Renal cortical epithelial cell (primary cell): Measurements from ENCODE around the gene CLEC2L. TPM values are rescaled to one million over a fixed set of nuclear protein-coding genes. Genes with fewer than 3 reads are reported as not detected.

Experiments
- DNase-seq: peaks from one replicate; pipeline ENCODE4 v3.0.0-alpha.2; 2011; ENCODE audit warnings: low read depth
- total RNA-seq: library from RNA; depleted of rRNA; stranded (reverse); fragments of >200 nt; gene quantifications from 2 replicates; pipeline ENCODE4 v1.2.3, GENCODE V29; 2014

CLEC2L gene
- total RNA-seq, 1 donor from 2014 or later, result not detected

DNA sequence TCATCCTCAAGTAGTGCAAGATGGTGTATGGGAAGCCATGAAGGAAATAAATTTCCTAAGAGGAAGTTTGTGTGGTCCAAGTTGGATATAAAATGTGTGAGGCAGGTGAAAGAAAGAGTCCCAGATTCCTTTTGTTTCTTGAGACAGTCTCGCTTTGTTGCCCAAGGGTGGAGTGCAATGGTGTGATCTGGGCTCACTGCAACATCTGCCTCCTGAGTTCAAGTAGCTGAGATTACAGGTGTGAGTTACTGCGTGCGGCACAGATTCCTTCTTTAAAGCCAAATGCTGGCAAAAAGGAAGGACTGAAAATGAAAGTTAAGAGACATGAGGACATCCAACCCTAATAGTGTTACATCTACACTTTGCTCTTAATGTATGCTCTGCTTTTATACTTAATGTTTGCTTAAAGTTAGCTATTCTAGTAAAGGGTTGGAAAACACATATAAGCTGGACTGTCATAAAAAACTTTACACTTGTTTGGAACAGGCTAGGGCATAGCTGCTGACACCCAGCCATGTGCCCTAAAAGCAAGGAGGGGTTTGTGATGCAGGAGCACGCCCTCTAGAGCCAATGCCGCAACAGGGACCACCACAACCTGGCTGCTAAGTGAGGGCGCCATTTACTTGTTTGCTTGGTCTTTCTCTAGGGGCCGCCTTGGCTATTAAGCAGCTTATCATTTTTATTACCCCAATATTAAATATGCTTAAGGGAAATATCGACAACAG, 34.5 kb downstream of the CLEC2L start:
- DNase-seq, result no peak

DNA sequence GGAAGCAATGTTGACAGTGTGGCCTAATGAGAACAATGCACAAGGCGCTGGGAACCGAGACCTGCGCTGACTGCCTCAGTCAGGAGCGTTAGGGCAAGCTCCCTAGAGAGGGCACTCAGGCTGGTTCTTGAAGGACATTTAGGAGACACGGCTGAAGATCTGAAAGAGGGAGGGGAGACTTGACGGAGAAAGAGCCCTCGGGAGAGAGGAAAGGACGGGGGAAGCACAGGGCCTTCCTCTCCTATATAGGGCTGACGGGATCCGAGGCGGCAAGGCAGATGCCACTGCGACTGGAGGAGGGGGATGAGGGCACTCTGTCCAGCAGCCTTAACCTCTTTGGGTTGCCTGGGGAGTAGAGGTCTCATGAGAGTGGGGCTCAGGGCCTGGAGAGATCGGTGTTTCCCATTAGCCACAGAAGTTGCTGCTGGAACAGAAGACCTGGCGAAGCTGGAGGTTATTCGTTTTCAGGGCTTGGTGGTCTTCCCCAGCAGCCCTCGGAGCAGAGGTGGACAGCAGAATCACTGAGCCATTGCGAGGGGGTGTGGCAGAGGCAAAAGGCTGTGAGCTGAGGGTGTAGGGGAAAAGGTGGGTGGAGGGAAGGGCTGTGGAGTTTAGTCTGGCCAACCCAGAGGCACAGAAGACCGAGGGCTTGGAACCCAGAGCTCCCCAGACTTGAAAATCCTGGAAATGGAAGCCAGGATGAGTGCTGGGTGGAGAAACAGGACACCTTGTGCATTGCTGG, 36.0 kb downstream of the CLEC2L start:
- no peak for DNase-seq

DNA sequence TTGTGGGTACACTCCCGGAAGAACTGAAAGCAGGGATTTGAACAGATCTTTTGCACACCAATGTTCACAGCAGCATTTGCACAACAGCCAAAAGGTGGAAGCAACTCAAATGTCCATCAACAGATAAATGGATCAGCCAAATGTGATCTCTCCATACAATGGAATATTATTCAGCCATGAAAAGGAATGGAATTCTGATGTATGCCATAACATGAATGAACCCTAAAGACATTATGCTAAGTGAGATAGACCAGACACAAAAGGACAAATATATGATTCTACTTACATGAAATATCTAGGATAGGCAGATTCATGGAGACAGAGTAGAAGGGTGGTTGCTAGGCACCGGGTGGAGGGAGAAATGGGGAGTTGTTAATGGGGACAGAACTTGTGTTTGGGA, 36.7 kb downstream of the CLEC2L start:
- DNase-seq, result no peak

DNA sequence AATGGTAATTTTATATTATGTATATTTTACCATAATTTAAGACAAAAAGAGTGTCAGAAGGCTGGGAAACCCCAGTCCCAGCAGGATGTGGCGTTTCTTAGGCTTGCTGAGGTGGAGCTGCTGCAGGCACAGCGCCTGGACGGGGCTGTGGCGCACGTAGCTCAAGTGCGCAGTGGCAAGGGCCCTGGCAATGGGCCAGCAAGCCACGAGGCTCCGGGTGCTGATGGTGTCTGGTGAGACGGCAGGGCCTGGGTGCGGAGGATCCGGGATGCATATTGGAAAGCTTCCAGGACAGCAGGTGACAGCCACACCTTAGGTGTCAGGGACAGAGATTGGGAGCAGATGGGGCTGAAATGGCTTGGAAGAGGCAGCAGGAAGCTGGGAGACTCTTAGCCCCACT, 37.2 kb downstream of the CLEC2L start:
- no peak for DNase-seq

DNA sequence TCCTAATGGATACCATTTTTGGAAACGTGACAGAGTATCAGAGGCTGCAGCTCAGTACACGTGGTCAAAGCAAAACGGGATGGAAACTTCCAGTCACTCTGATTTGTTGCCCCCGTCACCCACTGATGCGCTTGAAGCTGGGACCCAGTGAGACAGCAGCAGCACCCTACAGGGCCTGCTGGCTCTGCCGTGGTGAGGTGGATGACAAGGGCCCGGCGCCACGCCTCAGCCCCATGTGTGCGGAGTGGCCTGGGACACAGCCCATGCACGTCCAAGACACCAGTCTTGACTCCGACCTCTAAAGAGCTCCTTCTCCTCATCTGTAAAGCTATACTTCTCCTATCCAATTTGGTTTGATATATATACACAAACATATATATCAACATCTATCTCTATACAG, 39.0 kb downstream of the CLEC2L start:
- no peak for DNase-seq

DNA sequence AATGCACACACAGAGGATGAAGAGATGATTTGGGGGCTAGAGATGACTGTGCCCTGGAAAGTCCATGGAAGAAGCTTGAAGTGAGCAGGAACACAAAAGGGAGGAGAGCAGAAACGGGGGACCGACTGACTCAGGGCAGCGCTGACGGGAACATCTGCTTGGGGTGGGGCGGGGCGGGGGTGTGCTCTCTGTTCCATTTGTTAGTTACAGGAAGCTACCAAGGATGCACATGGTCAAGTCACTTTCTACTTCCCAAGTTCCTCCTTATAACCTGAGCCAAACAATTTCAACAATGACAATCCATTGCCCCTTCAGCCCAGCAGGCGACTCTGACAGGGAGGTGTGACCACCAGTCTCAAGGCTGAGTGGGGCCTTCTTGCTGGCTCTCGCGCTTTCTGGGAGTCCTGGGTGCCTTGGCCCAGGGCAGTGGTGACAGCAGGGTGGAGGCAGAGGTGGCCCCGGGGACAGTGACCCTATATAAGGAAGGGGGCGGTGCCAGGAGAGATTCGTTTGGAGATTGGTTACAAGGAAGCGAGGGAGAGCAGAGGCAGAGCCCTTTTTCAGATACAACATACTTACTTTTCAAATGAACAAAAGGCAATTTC, 39.6 kb downstream of the CLEC2L start:
- DNase-seq, result no peak

DNA sequence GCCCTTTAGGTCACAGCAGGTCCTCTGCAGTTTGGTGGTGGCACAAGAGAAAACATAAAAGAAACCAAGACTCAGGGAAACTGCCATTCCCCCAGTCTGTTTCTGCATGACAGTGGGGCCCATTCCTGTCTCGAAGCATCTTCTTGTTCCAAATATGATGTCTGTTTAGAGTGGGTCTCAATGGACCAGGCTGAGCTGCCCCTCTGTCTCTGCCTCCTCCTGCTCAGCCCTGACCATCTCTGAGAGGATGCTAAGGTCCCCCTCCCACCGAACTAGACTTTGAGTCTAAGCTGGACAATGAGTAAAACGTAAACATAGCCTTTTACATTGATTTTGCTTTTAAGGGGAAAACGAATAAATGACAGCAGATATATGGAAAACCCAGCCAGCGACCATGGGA, 40.4 kb downstream of the CLEC2L start:
- DNase-seq, result no peak

DNA sequence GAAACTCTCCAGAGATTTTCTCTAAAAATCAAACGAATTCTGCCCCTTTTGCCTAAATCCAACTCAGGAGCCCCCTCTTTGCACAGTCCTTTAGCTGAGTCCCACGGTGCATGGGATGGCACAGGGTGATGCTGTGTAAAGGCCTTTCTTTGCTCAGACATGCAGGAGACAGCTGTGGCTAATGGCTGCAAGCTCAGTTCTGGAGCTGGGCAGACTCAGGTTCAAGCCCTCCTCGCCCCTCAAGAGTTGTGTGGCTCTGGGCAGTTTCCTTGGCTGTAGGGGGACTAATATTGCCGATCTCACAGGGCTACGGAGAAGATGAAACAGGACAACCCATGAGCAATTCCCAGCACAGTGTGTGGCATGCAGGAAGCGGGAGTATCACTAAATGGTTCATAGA, 42.6 kb downstream of the CLEC2L start:
- DNase-seq, result no peak

DNA sequence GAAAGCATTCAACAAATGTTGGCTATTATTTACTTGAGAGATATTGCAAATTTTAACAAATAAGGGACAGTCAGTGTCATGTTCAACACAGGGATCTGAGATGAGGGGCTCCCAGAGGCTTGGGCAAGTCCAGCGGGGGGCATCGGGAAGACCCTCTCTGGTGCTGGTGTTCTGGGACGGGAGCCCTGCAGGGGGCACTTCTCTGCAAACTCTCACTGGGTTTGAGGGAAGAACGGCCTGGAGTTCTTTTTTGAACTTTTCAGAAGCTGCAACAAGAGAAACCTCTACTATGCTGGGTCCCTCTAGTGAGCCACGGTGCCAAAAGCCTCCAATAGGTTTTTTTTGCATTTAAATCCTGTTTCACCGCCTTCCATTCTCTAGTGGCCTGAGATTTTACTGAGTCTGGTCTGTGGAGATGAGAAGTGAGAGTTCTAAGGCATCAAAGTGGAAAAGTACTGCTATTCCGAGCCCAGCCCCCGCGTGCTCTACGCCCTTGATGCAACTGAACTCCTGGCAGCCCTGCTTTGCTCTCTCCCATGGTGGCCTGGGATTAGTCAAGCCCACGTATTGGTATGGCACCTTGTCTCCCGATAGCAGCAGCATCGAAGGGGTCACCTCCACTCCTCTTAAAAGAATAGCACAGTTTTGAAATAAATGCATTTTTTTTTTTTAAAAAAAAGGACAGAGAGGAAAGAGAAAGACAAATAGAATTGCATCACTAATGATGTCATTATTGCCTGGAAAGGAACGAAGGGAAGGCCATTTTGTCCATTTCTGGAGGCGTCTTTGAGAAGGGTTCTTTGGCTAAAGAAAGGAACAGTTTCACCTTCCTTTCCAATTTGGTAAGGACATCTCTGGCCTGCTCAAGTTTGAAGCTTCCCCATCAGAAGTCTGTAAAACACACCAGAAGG, 43.5 kb downstream of the CLEC2L start:
- no peak for DNase-seq

DNA sequence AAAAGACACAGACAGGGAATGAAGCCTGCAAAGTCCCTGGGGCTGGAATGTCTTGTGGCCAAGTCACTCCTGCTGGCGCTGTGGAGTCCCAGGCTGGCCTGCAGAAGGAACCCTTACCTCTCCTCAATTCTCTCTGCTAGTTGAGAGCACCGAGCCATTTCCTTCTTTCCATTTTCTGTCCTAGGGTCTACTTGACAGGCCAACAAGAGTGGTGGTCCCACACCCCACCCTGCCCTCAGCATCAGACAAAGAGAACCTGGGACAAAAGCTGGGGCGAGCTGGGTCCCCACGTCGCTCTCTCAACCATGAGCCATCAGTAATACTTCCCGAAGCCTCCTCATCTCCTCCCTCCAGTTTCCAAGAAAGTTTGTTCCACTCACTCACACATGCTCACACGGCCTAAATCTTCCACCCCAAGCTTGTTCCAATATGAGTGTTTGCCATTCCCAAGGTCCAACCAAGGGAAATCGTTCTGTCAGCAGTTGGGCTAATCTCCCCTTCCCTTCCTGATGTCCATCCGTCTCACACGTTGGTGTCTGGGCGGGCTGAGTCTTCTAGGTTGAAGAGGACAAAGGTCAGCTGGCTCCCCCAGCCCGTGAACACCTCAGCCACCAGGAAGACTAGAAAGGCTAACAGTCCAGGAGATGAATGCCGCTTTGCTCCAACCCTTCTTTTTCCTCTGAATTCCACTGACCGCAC, 44.3 kb downstream of the CLEC2L start:
- no peak for DNase-seq

DNA sequence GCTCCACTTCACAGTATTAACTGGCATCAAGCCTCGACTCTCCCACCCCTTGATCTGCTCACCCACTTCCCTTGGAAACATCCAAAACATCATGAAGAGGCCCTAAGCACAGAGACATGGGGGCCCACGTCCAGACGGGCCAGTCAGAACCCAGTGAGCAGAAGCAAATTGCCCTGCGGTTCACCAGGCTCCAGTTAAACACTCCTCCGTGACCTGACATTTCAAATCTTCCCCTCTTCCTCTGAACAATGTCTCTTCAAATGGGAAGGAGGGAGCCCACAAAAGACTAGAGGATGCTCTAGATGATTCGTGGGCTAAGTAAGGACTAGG, 44.8 kb downstream of the CLEC2L start:
- DNase-seq, result no peak

DNA sequence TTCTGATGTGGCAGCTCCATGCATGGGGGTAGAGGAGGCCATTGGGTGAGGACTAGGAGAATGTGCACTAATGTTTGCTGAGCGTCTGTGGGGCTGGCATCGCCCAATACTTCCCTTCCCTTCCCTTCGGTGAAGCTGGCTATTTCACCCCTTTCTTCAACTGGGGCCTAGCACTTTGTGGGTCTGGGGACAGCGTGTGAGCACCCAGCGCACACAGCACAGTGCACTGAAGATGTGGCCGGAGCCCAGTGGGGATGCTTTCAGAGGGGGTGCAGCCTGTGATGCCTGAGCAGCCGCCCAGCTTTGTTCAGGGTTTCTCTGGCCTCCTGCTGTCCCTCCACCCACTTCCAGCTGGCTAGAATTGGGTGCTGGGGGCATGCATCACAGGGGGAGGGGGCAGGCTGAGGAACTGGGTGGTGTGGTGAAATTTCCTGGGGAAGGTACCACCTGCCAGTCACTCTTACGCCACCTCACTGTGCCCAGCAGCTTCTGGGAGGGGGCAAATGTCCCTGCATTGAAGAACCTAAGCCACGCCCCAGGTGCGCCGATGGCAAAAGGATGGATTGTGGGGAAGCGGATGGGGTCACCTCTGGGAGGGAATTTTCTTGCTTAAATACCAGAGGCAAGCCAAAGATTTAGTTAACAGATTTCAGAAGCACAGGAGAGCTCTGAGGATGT, 45.5 kb downstream of the CLEC2L start:
- no peak for DNase-seq

DNA sequence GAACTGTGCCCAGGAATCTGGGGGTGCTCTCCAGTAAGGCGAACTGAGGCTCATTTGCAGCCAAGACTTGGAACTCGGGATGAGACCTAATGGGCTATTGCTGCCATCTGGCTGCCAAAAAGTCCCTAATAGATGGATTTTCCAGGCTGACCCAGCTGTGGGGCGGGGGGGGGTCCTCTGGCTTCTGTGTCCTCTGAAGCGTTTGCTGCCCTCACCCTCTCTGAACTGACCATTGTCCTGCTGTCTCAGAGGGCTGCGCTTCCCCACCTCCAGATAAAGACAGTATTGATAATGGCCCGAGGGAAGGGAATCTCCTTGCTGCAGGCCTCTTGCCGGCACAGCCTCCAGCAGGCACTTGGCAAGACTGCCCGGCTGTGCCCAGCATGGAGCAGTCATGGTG, 46.6 kb downstream of the CLEC2L start:
- no peak for DNase-seq

DNA sequence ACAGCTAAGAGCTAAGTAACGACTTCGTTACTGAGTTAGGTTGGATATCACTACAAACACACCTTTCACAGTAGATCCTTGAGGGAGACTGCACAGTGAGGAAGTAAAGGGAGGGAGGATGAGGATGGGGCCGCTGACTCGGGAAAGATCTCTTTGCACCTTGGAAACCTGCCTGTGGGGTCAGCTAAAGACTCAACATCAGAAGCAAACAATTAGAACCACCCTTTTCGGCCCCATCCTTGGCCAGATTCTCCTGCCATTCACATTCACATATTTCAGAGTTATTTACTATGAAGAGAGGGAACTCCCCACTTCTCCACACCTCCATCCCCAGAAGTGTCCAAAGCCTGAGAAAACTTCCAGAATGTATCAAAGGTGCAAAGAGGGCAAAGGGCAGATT, 47.1 kb downstream of the CLEC2L start:
- no peak for DNase-seq

DNA sequence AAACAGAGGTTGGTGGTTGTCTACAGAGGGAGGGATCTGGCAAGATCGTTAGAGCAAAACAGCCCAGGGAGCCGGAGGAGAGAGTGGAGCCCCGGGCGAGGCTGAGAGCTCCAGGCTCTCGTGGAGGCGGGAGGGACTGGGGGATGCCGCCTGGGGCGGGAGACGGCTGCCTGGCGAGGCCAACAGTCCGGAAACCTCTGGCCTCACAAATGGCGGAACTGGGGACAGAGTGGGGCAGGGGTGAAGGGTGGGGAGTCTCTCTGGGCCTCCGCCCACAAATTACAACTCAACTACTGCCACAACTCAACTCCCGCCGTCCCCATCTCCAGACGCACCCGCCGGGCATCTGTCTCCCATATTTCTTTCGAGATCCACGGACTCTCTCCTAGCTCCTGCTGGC, 47.7 kb downstream of the CLEC2L start:
- no peak for DNase-seq

DNA sequence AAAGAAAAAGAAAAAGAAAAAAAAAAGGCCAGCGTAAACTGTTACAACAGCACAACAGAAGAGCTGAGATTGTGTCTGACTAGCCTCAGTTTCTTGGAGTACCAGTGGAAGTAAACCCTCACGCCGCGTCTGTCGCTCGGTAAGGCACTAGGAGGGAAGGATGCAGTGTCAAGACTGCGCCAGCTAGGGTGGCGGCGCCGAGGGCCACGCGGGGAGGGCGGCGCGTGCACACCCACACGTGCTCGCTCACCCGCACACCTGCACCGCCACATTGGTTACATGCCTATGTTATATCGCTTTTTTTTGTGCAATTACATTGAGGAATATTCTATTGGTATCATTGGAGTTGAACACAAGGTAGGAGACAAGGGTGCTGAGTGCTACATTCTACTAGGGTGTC, 48.2 kb downstream of the CLEC2L start:
- DNase-seq, result no peak

DNA sequence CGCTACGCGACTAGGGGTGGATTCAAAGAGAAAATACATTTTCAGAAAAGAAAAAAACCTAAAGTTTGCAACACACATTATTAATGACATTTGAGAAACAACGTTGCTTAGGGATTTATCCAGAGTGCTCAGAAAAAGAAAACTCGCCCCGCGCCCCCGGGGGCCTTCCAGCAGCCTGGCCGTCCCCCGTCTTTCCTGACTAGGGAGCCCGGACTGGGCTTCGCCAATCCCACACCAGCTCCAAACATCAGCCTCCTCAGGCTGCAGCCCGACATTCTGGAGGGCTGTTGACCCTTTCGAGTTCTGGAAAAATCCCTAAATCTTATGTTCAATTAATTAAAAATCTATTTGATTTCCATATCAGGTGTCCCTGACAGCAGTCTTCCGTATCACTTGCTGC, 48.6 kb downstream of the CLEC2L start:
- no peak for DNase-seq

DNA sequence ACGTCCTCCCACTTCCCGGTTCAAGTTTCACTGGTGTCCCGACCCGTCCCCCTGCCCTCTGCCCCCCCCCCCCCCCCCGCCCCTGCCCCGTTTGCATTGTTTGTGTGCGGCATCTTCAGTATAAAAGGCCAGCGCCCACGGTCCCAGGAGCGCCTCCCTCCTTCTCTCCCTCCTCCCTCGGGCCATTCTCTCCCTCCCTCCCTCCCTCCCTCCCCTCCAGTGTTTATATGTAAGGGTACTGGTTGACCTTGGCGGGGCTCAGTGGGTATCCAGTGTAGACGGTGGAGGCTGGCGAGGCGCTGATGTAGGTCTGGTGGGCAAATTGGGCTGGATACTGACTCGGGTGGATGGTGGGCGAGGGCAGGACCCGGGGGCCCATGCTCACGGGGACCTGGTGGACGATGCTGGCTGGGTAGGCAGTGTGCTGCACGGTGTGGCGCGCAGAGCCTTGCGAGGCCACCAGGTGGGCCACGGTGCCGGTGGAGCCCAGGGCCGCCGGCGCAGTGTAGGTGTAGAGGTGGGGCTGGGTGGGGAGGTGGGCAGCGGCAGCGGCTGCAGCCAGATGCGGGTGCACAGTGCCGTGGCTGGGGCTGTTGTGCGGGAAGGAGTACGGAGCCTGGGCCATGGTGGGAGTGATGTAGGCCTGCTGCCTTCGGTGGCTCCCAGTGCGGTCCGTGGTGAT, 49.4 kb downstream of the CLEC2L start:
- no peak for DNase-seq

DNA sequence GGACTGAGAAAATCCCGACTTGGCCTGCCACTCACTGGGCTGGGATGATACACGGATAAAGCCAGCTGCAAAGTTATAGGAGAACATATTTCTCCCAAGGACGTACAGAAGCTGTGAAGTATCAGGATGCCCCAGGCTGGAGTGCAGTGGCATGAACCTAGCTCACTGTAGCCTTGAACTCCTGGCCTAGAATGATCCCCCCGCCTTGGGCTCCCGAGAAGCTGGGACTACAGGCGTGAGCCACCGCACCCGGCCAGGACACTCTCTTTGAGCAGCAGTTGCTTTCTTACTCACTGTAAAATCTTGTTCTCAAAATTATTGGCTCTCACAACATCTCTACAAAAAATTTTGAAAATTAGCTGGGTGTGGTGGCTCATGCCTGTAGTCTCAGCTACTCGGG, 50.4 kb downstream of the CLEC2L start:
- DNase-seq, result no peak

DNA sequence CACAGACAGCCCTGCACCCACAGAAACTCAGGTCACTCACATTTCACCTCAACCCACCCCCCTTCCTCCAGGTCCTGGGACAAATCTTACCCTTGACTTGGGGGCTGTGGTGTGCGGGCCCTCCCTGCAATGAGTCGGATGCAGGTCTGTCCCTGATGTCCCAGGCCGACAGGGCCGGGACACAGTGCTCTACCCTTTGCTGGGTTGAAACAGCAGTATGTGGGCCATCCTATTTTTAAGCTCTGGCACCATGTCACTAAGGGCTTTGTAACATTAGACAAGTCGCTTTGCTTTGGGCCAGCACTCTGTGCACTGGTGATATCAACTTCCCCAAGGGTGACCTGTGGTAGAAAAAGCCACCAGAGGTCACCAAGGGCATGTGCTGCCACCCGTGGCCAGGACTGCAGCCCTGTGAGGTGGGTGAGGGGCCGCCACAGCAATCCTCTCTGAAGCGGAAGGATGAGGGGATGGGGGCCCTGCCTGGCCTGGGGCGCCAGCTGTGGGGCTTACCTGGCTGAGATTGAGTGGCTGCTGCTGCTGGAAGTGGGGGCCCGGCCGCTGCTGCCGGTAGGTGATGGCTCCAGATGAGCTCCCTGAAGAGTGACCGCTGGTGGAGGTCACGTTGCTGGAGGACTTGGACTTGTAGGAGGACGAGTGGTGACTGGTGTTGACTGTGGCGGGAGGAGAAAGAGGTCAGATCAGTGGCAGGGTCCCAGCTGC, 51.3 kb downstream of the CLEC2L start:
- DNase-seq, result no peak
